Activated naive CD8-positive, alpha-beta T cell treated with anti-CD3 and anti-CD28 coated beads, Interleukin-2, amount 10 ng/mL, durations not matched to agents 7 days and 5 days (primary cell): Measurements from ENCODE around the gene TRIO. TPM values are rescaled to one million over a fixed set of nuclear protein-coding genes. Genes with fewer than 3 reads are reported as not detected.

Experiments used
- ATAC-seq: fragments of 150-1000 bp; cut with Tn5 transposase; one replicate; pipeline ENCODE4 v1.10.0; 2021; ENCODE audit warnings: low read depth, moderate library complexity
- POLR2A ChIA-PET: fragments of 350-600 bp; sonication (Branson Sonifier 250); formaldehyde crosslinking; loops from one replicate; lab custom pipeline; 2021; ENCODE audit warnings: antibody characterized with exemption; lab: Charles Lee
- DNase-seq: peaks from one replicate; pipeline ENCODE4 v3.0.0; 2021
- H3K27ac Mint-ChIP-seq: one replicate; pipeline ENCODE4 v1.8.0; 2022; ENCODE audit warnings: mild to moderate bottlenecking, mixed read lengths
- H3K27me3 Mint-ChIP-seq: one replicate; pipeline ENCODE4 v1.8.0; 2022; ENCODE audit warnings: mild to moderate bottlenecking, moderate library complexity, mixed read lengths
- H3K36me3 Mint-ChIP-seq: one replicate; pipeline ENCODE4 v1.8.0; 2021; ENCODE audit warnings: mild to moderate bottlenecking, mixed read lengths
- H3K4me1 Mint-ChIP-seq: one replicate; pipeline ENCODE4 v1.8.0; 2021; ENCODE audit warnings: mixed read lengths
- H3K4me3 Mint-ChIP-seq: one replicate; pipeline ENCODE4 v1.8.0; 2022; ENCODE audit warnings: mild to moderate bottlenecking, moderate library complexity, mixed read lengths
- H3K9me3 Mint-ChIP-seq: one replicate; pipeline ENCODE4 v1.8.0; 2021; ENCODE audit warnings: mixed read lengths
- total RNA-seq, 2 experiments: library from RNA; stranded (reverse); gene quantifications; one replicate each; pipeline ENCODE4 v1.2.3, GENCODE V29; 2021

TRIO gene
- total RNA-seq, 2 experiments from 2014 or later: 7.7 to 7.9 TPM

DNA sequence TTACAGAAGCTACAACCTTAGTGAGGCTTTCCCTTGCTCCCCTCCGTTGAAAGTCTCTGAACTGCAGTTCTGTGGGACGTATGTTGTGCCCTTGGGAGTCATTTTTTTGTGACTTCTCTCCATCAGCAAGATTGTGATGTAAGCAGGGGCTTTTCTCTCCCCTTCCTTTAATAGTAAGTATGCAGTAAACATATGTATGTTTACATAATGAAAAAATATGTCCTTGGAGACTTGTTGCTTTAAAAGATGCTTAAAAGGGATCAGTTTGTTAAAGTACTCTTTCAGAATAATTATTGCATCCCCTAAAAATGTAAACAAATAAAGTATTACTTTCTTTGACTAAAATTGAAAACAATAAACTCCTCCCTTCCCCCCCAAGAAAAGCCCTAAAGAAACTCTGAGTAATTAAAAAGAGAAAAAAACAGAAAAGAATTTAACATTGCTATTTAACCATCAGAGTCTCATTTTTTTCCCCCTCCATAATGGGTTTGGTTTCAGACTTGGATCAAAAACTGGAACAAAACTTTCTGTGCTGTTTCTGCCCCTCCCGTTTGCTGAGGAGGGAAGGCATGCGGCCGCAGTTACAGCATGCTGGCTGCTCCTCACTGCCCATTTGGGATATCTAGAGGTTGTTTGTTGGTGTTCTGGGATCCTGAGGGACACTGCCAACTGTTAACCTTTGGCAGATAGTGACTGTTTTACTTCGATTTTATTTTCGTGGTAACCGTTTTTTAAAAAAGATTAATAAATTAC lies 40.2 kb downstream of the TRIO start:
- no peak overlapping the region for H3K27ac Mint-ChIP-seq

DNA sequence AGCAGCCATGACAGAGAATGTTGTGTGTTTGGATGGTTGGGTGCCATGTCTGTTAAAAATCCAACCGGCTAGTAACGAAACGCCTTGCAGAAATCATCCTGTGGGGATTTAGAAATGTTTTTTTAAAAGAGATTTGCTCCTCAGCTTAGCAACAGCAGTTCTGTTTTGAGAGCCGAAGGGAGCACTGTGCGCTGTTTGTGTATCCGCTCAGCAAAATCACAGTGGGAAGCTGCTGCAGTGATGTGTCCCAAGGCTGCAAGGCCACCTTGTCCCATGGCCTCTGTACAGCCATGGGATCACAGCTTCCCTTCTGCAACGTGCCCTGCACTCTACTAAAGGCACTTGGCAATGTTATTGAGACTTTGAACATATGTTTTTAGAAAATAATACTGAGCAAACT lies 40.9 kb downstream of the TRIO start:
- Mint-ChIP-seq H3K27me3 (peaks cover 6% of the 10 kb centered on the region), H3K36me3 (no peaks in the 10 kb centered on the region), H3K4me1 (no peaks in the 10 kb centered on the region), H3K4me3 (no peak overlapping the region), H3K27ac (no peak overlapping the region), H3K9me3 (no peaks in the 10 kb centered on the region)
- no peak for DNase-seq
- POLR2A ChIA-PET: no interaction called here
- no peak for ATAC-seq

More for the DNA sequence above, 40.2 kb downstream of the TRIO start:
- ATAC-seq (no peak), DNase-seq (no peak)
- Mint-ChIP-seq H3K36me3 (no peaks in the 10 kb centered on the region), H3K4me1 (no peaks in the 10 kb centered on the region), H3K9me3 (no peaks in the 10 kb centered on the region), H3K4me3 (no peak overlapping the region), H3K27me3 (peaks cover 4% of the 10 kb centered on the region)
- POLR2A ChIA-PET: no interaction called here

DNA sequence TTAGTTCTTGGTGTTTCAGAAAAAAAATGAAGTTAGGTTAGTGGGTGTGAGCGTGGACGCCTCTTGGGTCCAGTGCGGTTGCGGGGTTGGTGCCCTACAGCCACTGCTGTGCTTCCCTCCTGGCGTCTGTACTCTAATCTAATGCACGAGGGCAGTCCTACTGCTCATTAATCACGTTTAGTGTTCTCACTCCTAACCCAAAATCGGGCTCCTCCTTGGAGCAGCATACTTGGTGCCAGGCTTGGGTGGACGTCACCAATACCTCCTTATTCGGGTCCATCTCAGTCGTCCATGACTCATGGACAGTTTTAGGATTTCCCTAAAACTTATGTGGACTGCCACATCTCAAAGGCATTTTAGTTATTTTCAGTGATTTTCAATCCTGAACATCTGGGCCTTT lies 41.6 kb downstream of the TRIO start:
- no peak overlapping the region for H3K4me3 Mint-ChIP-seq
- no peak overlapping the region for H3K27ac Mint-ChIP-seq
- no peaks in the 10 kb centered on the region for H3K4me1 Mint-ChIP-seq
- POLR2A ChIA-PET: no interaction called here
- DNase-seq: no peak
- no peaks in the 10 kb centered on the region for H3K36me3 Mint-ChIP-seq
- peaks cover 8% of the 10 kb centered on the region for H3K27me3 Mint-ChIP-seq
- H3K9me3 Mint-ChIP-seq: no peaks in the 10 kb centered on the region
- ATAC-seq: no peak

DNA sequence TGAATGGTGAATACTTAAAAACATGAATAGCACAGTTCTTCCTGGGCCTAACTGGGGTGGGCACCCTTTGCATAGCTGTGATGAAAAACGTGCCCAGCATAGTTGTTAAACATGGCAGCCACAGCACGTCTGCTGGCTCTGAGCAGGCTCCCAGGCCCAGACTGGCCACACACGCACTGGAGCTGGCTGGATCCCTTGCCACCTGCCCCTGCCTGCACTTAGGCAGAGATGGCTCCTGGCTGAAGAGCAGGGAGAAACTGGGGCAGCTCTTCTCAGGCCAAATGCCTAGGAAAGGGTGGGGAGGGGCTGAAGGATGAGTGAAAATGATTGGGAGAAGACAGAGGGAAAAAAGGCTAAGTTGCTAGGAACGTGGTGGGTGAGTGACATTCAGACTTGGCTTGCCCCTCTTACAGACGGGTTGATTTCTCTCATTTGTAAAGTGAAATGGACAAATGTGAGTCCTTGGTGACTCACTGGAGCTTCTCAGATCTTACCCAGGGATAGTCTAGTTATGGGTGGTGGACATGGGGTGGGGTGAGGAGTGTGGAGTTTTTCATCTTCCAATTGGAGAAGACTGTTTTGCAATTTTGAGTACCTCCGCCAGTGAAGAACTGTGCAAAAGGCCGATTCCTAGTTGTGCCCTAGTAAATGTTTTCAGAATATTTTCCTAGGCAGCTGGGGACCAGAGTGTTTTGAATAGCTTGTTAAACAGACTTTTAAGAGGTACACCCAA lies 42.4 kb downstream of the TRIO start:
- no peaks in the 10 kb centered on the region for H3K9me3 Mint-ChIP-seq
- peaks cover 8% of the 10 kb centered on the region for H3K27me3 Mint-ChIP-seq
- POLR2A ChIA-PET: no interaction called here
- H3K27ac Mint-ChIP-seq: no peak overlapping the region
- no peaks in the 10 kb centered on the region for H3K36me3 Mint-ChIP-seq
- ATAC-seq (no peak), DNase-seq (no peak)
- no peak overlapping the region for H3K4me3 Mint-ChIP-seq
- no peaks in the 10 kb centered on the region for H3K4me1 Mint-ChIP-seq

DNA sequence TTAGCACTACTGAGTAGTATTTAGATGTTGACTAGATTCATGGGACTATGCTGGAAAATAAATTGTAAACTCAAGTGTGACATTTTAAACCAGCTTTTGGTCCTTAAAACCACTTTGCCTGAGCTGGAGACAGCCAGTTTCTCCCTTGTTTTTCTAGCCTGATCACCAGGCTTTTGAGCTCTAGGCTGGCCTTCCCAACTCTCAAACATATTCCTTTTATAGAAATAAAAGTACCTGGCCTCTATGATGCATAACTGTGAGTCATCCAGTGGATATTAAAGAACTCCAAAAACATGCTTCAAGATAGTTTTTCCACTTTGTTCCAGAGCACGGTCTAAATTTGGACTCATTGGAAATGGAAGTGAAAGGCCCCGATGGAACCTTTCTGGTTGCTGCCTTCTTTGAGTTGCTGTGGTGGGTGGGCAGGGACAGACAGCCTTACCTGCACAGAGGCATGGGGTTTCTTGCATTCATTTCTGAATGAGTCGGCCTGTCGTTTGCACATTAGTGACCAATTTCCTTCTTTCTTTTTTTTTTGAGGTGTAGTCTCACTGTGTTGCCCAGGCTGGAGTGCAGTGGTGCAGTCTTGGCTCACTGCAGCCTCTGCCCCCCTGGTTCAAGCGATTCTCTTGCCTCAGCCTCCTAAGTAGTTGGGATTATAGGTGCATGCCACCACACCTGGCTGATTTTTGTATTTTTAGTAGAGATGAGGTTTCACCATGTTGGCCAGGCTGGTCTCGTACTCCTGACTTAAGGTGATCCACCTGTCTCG lies 43.1 kb downstream of the TRIO start:
- H3K27ac Mint-ChIP-seq: no peak overlapping the region
- H3K9me3 Mint-ChIP-seq: no peaks in the 10 kb centered on the region
- ATAC-seq: no peak
- no peaks in the 10 kb centered on the region for H3K36me3 Mint-ChIP-seq
- POLR2A ChIA-PET: no interaction called here
- peaks cover 8% of the 10 kb centered on the region for H3K27me3 Mint-ChIP-seq
- no peak for DNase-seq
- no peaks in the 10 kb centered on the region for H3K4me1 Mint-ChIP-seq
- H3K4me3 Mint-ChIP-seq: no peak overlapping the region

DNA sequence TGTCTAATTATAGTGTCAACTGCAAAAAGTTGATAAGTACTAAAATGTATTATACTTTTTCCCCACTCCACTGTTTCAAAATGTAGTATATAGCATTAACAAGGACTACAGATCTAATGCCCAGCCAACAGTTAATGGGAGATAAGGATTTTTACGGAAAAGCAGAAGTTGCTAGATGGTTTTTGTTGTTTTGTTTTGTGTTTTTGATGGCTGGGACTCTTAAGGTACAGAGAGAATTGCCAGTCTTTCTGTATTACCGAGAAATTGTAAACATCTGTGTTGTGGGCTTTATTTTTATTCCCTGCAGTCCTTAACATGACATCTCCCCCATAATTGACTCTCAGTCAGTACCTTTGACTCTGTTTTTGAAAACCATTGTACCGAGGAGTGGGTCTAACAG lies 44.0 kb downstream of the TRIO start:
- Mint-ChIP-seq H3K27me3 (peaks cover 8% of the 10 kb centered on the region), H3K27ac (no peak overlapping the region), H3K4me3 (no peak overlapping the region), H3K9me3 (no peaks in the 10 kb centered on the region), H3K36me3 (no peaks in the 10 kb centered on the region), H3K4me1 (no peaks in the 10 kb centered on the region)
- ATAC-seq (no peak), DNase-seq (no peak)
- POLR2A ChIA-PET: no interaction called here

DNA sequence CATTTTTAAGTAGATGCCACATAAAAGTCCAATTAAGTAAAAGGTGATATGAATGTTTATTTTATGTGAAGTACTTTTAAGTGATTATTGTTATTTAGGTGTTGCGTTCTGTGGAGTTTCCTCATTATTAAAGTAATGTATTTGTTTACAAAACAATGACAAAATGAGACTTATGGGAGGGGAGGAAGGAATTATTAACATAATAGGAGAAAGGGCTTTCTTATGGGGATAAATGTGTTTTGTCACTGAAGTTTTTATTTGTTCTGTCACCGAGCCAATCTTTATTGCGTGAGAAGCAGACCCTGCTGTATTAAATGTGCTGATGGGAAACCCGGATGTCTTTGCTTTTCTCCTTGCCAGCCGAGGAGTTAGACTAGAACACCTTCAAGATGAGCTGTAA lies 44.5 kb downstream of the TRIO start:
- H3K4me3 Mint-ChIP-seq: no peak overlapping the region
- DNase-seq (no peak), ATAC-seq (no peak)
- H3K4me1 Mint-ChIP-seq: no peaks in the 10 kb centered on the region
- POLR2A ChIA-PET: no interaction called here
- H3K9me3 Mint-ChIP-seq: no peaks in the 10 kb centered on the region
- H3K27ac Mint-ChIP-seq: no peak overlapping the region
- H3K27me3 Mint-ChIP-seq: peaks cover 8% of the 10 kb centered on the region
- H3K36me3 Mint-ChIP-seq: no peaks in the 10 kb centered on the region

DNA sequence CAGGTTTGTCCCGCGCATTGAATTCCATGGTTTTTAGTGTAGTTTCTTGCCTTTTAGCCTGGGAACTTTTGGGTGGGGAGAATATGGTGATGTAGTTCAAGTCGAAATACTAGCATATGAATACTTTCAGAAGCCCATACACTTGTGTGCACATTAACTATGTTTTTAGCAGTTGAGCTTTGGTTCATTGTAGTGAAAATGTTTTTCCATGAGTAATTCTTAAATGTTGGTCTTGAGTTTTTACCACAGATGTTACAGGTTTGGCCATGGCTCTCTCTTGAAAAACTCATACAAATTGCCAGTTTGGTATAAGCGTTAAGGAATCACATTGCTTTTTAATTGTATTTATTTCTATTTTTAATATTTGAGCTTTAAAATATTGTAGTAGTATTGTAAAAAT lies 45.6 kb downstream of the TRIO start:
- ATAC-seq (no peak), DNase-seq (no peak)
- Mint-ChIP-seq H3K27ac (no peak overlapping the region), H3K9me3 (no peaks in the 10 kb centered on the region), H3K36me3 (no peaks in the 10 kb centered on the region), H3K4me1 (no peaks in the 10 kb centered on the region), H3K27me3 (peaks cover 10% of the 10 kb centered on the region), H3K4me3 (no peak overlapping the region)
- POLR2A ChIA-PET: no interaction called here

DNA sequence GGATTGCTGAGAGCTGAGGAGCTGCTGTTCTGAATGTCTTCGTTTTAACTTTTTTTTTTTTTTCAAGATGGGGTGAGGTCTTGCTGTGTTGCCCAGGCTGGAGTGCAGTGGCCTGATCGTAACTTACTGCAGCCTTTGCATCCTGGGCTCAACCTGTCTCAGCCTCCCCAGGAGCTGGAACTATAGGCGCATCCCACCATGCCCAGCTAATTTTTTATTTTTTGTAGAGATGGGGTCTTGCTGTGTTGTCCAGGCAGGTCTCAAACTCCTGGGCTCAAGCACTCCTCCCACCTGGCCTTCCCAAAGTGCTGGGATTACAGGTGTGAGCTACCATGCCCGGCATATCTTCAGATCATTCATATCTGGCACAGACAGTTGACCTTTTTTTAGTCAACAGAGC lies 46.5 kb downstream of the TRIO start:
- H3K27ac Mint-ChIP-seq: no peak overlapping the region
- no peaks in the 10 kb centered on the region for H3K4me1 Mint-ChIP-seq
- peaks cover 10% of the 10 kb centered on the region for H3K27me3 Mint-ChIP-seq
- H3K4me3 Mint-ChIP-seq: no peak overlapping the region
- ATAC-seq: no peak
- POLR2A ChIA-PET: no interaction called here
- no peak for DNase-seq
- no peaks in the 10 kb centered on the region for H3K9me3 Mint-ChIP-seq
- no peaks in the 10 kb centered on the region for H3K36me3 Mint-ChIP-seq

DNA sequence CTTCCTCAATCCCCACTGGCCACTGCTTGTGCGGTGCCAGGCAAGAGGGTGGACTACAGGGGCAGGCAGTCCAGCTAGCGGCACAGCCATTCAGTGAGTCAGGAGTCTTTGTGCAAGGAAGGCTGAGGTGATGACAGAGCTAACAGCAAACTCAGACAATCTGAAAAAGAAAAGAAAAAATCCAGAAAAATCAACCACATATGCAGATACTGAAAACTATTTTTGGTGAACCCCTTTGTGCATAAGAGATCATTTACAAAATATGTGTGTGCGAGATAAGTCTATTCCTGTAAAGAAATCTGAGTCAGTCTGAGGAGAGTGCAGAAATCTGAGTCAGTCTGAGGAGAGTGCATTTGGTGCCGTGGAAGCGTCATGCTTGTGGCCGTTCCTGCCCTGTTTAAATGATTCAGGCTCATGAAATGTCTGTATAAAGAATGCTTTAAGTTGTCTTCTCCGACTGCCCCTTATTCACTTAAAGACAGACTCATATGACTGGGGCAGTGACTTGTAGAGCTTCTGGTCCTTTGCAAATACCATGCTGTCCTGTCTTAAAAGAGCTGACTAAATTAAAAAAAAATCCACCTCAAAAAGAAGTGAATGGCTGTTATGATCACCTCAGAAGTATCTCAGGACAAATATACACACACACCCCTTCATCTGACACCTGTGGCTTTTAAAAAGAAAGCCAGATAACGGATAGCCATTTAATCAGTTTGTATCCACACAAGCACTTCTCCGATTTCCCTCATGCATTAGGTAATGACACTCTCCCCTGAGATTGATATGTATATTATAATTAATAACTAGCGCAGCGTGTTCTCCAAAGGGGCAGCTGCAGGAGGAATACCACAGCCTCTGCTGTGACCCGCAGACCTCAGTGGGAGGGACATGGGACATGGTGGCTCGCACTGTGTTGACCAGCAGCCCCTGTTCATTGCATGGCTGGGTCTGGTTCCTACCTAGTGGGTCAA lies 47.3 kb downstream of the TRIO start:
- no peaks in the 10 kb centered on the region for H3K4me1 Mint-ChIP-seq
- POLR2A ChIA-PET: no interaction called here
- no peak overlapping the region for H3K4me3 Mint-ChIP-seq
- no peak for ATAC-seq
- no peak overlapping the region for H3K27ac Mint-ChIP-seq
- H3K9me3 Mint-ChIP-seq: no peaks in the 10 kb centered on the region
- DNase-seq: no peak
- H3K36me3 Mint-ChIP-seq: no peaks in the 10 kb centered on the region
- H3K27me3 Mint-ChIP-seq: peaks cover 12% of the 10 kb centered on the region

DNA sequence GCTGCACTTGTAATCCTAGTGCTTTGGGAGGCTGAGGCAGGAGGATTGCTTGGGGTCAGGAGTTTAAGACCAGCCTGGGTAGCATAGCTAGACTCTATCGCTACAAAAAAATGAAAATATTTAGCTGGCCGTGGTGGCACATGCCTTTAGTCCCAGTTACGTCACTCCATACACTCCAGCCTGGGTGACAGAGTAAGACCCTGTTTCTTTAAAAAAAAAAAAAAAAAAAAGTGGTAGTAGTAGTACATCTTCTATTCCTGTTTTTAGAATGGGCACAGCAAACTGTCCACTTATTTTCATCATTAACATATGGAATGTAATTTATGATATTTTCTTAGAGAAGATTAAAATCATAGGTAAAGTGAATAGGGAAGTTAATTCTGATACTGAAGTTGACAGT lies 48.2 kb downstream of the TRIO start:
- POLR2A ChIA-PET: no interaction called here
- Mint-ChIP-seq H3K27ac (no peak overlapping the region), H3K4me3 (no peak overlapping the region), H3K36me3 (no peaks in the 10 kb centered on the region), H3K4me1 (no peaks in the 10 kb centered on the region), H3K9me3 (no peaks in the 10 kb centered on the region), H3K27me3 (peaks cover 14% of the 10 kb centered on the region)
- DNase-seq (no peak), ATAC-seq (no peak)

DNA sequence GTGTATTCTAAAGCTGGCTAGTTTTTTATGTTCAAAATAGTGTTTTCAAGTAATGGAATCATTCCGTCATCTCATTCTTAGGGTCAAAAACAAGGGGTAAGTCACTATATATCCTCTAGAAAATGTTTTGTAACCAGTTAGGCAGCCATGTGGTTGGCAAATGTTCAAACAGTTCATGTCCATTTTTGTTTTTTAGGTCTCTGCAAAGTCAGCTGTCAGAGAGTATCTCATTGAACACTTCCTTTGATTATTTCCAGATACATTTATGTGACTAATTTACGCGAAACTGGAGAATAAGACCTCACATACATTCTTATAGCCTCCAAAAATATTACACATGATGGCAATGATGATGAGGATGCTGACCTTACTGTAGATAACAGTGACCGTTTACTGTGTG lies 50.4 kb downstream of the TRIO start:
- Mint-ChIP-seq H3K4me3 (no peak overlapping the region), H3K9me3 (no peaks in the 10 kb centered on the region), H3K4me1 (no peaks in the 10 kb centered on the region), H3K27ac (no peak overlapping the region), H3K27me3 (peaks cover 16% of the 10 kb centered on the region), H3K36me3 (no peaks in the 10 kb centered on the region)
- POLR2A ChIA-PET: no interaction called here
- DNase-seq (no peak), ATAC-seq (no peak)

DNA sequence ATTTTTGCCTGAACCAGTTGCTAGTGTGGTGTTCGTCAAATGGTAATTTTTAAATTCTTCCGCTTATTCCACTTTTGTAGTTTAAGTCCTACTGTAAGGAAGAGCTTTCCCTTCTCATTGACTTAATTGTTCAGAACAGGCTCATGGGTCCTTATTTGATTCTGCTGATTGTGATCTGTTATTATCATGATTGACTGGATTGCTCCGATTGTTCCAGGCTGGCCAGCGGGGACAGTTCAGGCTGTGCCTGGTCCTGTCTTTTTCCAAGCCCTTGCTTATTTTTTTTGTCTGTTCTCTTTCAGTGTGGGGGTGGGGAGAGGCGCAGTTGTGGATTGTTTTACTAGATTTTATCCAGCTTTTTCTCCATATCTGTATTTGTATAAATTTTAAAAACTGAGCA lies 52.4 kb downstream of the TRIO start:
- no peaks in the 10 kb centered on the region for H3K9me3 Mint-ChIP-seq
- H3K27ac Mint-ChIP-seq: no peak overlapping the region
- POLR2A ChIA-PET: no interaction called here
- no peak for DNase-seq
- H3K4me3 Mint-ChIP-seq: no peak overlapping the region
- peaks cover 10% of the 10 kb centered on the region for H3K27me3 Mint-ChIP-seq
- no peaks in the 10 kb centered on the region for H3K36me3 Mint-ChIP-seq
- no peak for ATAC-seq
- H3K4me1 Mint-ChIP-seq: no peaks in the 10 kb centered on the region
